Subcutaneous adipose tissue (tissue), 4 donors: ENCODE results near the gene CKAP2L. TPM values are rescaled to one million over a fixed set of nuclear protein-coding genes. Genes with fewer than 3 reads are reported as not detected.

Experiments
- total RNA-seq, 4 donors: library from RNA; depleted of rRNA; stranded (reverse); fragments of >200 nt; gene quantifications; one replicate each; pipeline ENCODE4 v1.1.0, GENCODE V29; 2016
- TF ChIP-seq, protein P1 (sequence below): fragments of 450-650 bp; IDR thresholded peaks from one replicate; pipeline ENCODE4 v1.5.1; 2016; ENCODE audit warnings: low read depth, mild to moderate bottlenecking, control low read depth, antibody characterized with exemption, moderate library complexity

Gene CKAP2L
- total RNA-seq, 4 donors from 2014 or later, result 0.19 to 3.1 (median 1.5) TPM; not detected in 1

DNA sequence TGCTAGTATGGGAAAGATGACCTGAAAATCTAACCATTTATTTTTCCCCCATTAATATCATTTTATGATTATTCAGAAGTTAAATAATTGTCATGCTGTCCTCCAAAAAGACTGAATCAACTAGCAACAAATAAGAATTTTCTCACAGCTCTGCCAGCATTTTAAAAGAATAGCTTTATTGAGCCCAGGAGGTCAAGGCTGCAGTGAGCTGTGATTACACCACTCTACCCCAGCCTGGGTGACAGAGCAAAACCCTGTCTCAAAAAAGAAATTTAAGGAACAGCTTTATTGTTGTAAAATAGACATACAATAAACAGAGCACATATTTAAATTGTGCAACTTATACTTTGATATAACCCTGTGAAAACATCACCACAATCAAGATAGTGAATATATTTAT is 44.7 kb upstream of the CKAP2L start:
- TF ChIP-seq, protein P1, sequence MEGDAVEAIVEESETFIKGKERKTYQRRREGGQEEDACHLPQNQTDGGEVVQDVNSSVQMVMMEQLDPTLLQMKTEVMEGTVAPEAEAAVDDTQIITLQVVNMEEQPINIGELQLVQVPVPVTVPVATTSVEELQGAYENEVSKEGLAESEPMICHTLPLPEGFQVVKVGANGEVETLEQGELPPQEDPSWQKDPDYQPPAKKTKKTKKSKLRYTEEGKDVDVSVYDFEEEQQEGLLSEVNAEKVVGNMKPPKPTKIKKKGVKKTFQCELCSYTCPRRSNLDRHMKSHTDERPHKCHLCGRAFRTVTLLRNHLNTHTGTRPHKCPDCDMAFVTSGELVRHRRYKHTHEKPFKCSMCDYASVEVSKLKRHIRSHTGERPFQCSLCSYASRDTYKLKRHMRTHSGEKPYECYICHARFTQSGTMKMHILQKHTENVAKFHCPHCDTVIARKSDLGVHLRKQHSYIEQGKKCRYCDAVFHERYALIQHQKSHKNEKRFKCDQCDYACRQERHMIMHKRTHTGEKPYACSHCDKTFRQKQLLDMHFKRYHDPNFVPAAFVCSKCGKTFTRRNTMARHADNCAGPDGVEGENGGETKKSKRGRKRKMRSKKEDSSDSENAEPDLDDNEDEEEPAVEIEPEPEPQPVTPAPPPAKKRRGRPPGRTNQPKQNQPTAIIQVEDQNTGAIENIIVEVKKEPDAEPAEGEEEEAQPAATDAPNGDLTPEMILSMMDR, result no peak

DNA sequence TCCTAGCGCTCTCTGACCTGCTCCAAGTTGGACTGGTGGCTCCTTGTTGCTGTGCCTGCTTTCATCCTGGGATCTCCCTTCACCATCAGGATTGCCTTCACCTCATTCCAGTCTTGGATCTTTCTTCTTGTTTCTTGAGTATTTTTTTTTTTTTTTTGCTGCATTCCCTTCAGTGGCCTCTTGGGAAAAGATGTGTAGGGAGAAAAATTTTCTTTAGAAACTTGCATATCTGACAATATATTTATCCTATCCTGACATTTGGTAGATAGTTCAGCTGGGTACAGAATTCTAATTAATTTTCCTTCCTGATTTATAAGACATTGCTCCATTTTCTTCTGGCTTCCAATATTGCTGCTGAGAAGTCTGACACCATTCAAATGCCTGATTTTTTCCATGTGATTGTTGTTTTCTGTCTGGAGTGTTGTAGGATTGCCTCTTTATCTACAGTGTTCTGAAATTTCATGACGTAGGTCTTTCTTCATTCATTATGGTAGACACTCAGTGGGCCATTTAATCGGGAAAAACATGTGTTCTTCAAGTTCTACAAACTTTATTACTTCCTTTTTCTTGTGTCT is 42.9 kb upstream of the CKAP2L start:
- TF ChIP-seq, protein P1, result no peak

DNA sequence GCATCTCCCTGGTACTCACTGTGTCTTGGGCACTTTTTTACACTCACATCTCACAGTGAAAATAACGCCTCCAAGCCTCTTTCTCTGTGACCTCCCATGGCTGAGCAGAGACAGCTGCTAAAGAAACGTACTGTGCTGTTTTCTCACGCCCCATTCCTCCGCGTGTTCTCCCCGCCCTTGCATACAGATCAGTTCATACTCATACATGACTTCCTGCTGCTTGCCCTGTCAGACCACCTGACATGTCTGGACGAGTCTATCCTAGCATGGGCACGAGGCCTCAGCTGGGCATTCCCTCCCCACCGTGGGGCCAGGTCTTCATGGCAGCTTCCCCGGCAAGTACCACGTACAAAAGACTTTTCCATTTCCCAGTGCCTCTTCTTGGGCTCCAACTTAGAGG is 41.1 kb upstream of the CKAP2L start:
- TF ChIP-seq, protein P1, result no peak

DNA sequence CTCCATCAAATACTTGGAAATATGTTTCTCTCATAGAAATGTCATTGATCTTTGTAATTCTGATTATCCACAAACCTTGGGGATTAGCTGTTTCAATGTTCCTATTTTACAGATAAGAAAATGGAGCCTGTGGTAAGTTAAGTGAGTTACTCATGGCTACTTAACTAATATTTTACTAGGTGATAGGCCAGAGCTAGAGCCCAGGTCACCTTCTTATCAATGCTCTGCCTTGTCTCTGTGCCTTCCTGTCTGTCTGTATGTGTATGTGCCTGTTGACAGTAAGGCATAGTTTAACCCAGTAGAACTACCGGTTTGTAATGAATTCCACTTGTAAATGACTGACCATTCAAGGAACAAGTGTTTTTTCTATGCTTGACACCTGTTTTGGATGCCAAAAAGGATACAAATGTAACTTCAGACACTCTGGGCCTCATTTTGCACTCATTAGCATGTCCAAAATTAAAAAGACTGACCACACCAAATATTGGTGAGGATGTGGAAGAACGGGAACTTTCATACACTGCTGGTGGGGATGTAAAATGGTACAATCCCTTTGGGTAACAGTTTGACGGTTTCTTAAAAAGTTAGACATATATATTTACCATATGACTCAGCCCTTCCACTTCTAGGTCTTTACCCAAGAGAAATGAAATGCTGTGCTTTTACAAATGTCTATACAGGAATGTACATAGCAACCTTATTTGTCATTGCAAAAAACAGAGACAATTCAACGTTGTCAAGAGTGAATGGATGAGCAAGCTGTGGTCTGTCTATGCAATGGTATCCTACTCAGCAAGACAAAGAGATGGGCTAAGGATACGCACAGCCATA is 39.5 kb upstream of the CKAP2L start:
- TF ChIP-seq, protein P1, result no peak

DNA sequence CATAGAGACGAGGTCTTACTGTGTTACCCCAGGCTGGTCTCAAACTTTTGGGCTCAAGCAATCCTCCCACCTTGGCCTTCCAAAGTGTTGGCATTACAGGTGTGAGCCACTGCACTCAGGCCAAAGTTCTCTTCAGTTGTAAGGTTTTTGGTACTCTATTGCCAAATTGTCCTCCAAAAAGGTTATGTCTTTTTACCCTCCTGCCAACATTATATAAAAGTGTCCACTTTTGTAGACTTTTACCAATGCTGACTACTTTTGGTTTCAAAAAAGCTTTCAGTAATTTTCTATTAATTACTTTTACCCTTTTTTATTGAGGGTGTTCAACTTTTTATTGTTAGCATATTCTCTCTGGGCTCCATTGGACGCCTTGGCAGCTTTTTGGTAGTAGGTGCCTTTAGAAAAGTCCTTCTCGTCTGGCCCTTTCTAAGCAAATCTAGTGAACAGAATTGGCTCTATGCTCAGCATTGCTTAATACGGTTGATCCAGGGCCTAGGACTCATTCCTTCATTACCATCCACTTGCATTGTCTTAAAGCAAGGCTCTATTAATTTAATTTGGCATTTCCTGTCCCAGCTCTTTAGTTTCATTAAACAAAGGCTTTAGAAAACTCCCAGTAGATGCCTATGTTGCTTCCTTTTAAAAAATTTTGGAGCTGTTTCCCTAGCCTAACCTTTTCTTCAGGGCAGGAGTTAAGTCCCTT is 36.6 kb upstream of the CKAP2L start:
- TF ChIP-seq, protein P1, result no peak

DNA sequence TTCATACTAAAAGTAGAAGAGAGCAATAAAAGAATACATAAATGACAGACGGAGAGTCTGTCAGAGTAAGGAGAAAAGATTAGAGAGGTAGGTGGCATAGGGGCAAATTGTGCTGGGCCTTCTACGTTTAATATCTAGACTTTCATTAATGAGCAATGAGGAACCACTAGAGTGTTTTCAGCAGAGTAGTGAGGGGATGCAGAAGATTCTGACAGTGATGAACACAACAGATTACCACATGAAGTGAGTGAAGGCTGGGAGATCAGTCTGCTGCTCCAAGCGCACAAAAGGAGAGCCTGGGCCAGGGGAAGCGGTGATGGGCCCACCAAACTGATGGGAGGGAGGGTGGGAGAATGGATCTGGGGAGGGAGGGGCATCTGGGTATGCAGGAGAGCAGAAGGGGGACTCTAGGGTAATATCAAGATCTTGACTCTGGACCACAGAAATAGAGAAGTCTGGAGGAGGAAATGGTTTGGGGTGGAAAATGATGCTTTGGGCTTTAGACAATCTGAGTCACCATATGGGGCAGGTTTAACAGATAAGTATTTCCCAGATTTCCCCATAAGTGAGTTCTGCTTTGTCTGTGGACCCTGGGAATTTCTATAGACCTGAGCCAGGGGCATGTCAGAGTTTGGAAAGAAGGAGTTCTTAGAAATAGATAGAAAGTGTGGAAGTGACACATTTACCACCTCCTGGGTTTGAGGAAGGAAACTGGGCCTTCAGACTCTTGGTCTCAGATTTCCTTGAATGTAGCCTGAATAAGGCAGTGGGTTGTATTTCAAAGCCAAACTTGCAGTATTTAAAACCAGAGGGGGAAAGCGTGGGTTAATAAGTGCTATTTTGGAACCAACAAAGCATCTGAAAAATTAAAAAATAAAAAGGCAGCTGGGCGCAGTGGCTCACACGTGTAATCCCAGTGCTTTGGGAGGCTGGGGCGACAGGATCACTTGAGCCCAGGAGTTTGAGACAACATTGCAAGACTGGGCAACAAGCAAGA is 34.9 kb upstream of the CKAP2L start:
- TF ChIP-seq, protein P1, result no peak
